Activated T-cell treated with anti-CD3 and anti-CD28 coated beads for 4 hours (primary cell): ENCODE measurements around the gene TMEM61.

Experiments used
- DNase-seq: peaks from one replicate; pipeline ENCODE4 v3.0.0-alpha.2; 2020

Gene TMEM61

GRCh38 chr1:54986025-54986424, 5.6 kb downstream of the TMEM61 start:
- DNase-seq = no peak

GRCh38 chr1:54986533-54986932, 6.1 kb downstream of the TMEM61 start:
- DNase-seq = no peak

- DNase-seq = no peak
Measured at GRCh38 chr1:54987427-54987826, 7.0 kb downstream of the TMEM61 start.

GRCh38 chr1:54987919-54988705, 7.7 kb downstream of the TMEM61 start:
- no peak for DNase-seq

- no peak for DNase-seq
Measured at GRCh38 chr1:54988975-54989374, 8.5 kb downstream of the TMEM61 start.

GRCh38 chr1:54989473-54989872, 9.0 kb downstream of the TMEM61 start:
- DNase-seq = no peak

- no peak for DNase-seq
Measured at GRCh38 chr1:54989968-54990810, 9.8 kb downstream of the TMEM61 start.

- no peak for DNase-seq
Measured at GRCh38 chr1:54990916-54991315, 10.5 kb downstream of the TMEM61 start.

- DNase-seq = no peak
Measured at GRCh38 chr1:54991939-54992338, 11.5 kb downstream of the TMEM61 start.

- no peak for DNase-seq
Measured at GRCh38 chr1:54993140-54993539, 12.7 kb downstream of the TMEM61 start.

GRCh38 chr1:54994355-54994990, 14.0 kb downstream of the TMEM61 start:
- no peak for DNase-seq

GRCh38 chr1:54995013-54995760, 14.8 kb downstream of the TMEM61 start:
- DNase-seq = no peak

GRCh38 chr1:54995835-54996234, 15.4 kb downstream of the TMEM61 start:
- DNase-seq = no peak

- peak; percentile 61 for DNase-seq
Measured at GRCh38 chr1:54996359-54996868, 16.0 kb downstream of the TMEM61 start.

GRCh38 chr1:54996869-54997710, 16.7 kb downstream of the TMEM61 start:
- DNase-seq = no peak

- DNase-seq = no peak
Measured at GRCh38 chr1:54997711-54997986, 17.2 kb downstream of the TMEM61 start.

- DNase-seq = no peak
Measured at GRCh38 chr1:54998100-54998499, 17.7 kb downstream of the TMEM61 start.

- DNase-seq = no peak
Measured at GRCh38 chr1:54998677-54999076, 18.2 kb downstream of the TMEM61 start, which contains the start of gene BSND. Gene BSND, plus strand, starts transcription at chr1:54998933. Its CDS starts 254 bp downstream, at chr1:54999187.

- DNase-seq = no peak
Measured at GRCh38 chr1:55000110-55001085, 20.0 kb downstream of the TMEM61 start.

GRCh38 chr1:55001311-55001710, 20.9 kb downstream of the TMEM61 start:
- DNase-seq = no peak

- no peak for DNase-seq
Measured at GRCh38 chr1:55002686-55003085, 22.3 kb downstream of the TMEM61 start.
